ENCODE measurements around the gene NUDT14. TPM values are rescaled to one million over a fixed set of nuclear protein-coding genes. Genes with fewer than 3 reads are reported as not detected.

NUDT14 gene
- total and polyA plus RNA-seq, 2 experiments from 2014 or later, result 14.8 to 38.4 TPM

DNA sequence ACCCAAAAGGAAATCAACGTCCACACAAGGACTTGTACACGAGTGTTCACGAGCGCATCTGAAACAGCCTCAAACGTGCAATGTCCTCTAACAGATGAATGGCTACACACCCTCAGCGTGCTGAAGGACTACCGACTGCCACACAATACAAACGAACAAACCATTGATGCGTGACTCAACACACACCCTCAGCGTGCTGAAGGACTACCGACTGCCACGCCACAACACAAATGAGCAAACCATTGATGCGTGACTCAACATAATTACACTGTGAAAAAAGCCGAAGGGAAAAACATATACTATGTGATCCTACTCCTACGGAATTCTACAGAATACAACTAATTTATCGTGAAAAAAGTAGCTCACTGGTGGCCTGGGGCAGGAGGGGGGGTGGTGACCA is 42.1 kb upstream of the NUDT14 start (continued):
- TF ChIP-seq EZH2 (IDR thresholded peaks at IDR 0.05; ENCODE audit: low read depth, unreplicated experiment), result no peak
- TF ChIP-seq JUNB (IDR thresholded peaks at IDR 0.05; ENCODE audit: unreplicated experiment), result no peak
- TF ChIP-seq, protein P1, sequence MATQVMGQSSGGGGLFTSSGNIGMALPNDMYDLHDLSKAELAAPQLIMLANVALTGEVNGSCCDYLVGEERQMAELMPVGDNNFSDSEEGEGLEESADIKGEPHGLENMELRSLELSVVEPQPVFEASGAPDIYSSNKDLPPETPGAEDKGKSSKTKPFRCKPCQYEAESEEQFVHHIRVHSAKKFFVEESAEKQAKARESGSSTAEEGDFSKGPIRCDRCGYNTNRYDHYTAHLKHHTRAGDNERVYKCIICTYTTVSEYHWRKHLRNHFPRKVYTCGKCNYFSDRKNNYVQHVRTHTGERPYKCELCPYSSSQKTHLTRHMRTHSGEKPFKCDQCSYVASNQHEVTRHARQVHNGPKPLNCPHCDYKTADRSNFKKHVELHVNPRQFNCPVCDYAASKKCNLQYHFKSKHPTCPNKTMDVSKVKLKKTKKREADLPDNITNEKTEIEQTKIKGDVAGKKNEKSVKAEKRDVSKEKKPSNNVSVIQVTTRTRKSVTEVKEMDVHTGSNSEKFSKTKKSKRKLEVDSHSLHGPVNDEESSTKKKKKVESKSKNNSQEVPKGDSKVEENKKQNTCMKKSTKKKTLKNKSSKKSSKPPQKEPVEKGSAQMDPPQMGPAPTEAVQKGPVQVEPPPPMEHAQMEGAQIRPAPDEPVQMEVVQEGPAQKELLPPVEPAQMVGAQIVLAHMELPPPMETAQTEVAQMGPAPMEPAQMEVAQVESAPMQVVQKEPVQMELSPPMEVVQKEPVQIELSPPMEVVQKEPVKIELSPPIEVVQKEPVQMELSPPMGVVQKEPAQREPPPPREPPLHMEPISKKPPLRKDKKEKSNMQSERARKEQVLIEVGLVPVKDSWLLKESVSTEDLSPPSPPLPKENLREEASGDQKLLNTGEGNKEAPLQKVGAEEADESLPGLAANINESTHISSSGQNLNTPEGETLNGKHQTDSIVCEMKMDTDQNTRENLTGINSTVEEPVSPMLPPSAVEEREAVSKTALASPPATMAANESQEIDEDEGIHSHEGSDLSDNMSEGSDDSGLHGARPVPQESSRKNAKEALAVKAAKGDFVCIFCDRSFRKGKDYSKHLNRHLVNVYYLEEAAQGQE (IDR thresholded peaks at IDR 0.05; ENCODE audit: unreplicated experiment), result no peak
- no peak for TF ChIP-seq EZH2phosphoT487 (IDR thresholded peaks at IDR 0.05; ENCODE audit: unreplicated experiment)
- no peak for TF ChIP-seq ZNF114 (CRISPR knock-in tag; IDR thresholded peaks at IDR 0.05)

DNA sequence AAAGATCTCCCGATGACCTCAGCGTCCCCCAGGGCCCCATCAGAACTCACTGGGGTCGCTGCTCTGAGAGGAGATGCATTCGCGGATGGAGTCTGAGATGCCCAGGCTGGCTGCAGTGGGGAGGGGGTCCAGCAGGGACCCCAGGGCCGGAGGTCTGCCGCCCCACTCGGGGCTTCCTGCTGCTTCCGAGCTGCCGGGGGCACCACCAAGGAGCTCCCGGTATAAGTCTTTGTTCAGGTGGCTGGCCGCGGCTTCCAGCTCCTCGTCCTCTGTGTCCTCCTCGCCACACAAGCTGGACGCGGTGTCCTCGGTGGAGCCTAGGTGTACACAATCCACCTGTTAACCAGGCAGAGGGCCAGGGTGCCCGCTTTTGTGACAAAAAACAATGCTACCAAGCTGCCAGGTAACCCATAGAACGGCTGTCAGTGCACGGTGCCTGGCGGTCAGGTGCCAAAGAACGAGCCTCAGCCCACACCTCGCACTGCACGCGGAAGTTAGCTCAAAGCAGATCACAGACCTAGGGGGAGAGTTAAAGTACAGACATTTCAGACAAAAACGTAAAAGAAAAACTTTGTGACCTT is 40.6 kb upstream of the NUDT14 start:
- Histone ChIP-seq H3K27ac (ENCODE audit: low read depth) (no peak overlapping the region), H3K9me2 (ENCODE audit: insufficient read depth) (no peaks in the 10 kb centered on the region), H3K79me2 (replicated peaks; ENCODE audit: insufficient read depth) (no peaks in the 10 kb centered on the region), H3K27me3 (ENCODE audit: insufficient read depth) (no peaks in the 10 kb centered on the region), H2AFZ (no peak overlapping the region), H3K4me2 (no peak overlapping the region), H4K20me1 (replicated peaks; ENCODE audit: insufficient read depth) (no peaks in the 10 kb centered on the region), H3K4me3 (no peak overlapping the region), H3K36me3 (ENCODE audit: insufficient read depth) (no peaks in the 10 kb centered on the region; the same call in 1 of the 2 replicates), H3K4me1 (ENCODE audit: insufficient read depth) (no peaks in the 10 kb centered on the region), H3F3A (replicated peaks; ENCODE audit: low read depth) (no peaks in the 10 kb centered on the region)
- Mint-ChIP-seq H3K27me3 (ENCODE audit: insufficient read depth, low read depth, poor library complexity) (peaks cover 5% of the 10 kb centered on the region), H3K9me3 (no peaks in the 10 kb centered on the region), H3K4me1 (no peaks in the 10 kb centered on the region), H3K27ac (no peak overlapping the region), H3K4me3 (no peak overlapping the region), H3K36me3 (ENCODE audit: low read depth) (peaks cover 12% of the 10 kb centered on the region)
- no peak for DNase-seq (ENCODE audit: low spot score)
- ATAC-seq, result no peak
- TF ChIP-seq NANOG (IDR thresholded peaks at IDR 0.05; ENCODE audit: borderline replicate concordance), result no peak
- no peak for TF ChIP-seq STAT1 (IDR thresholded peaks at IDR 0.05; ENCODE audit: unreplicated experiment)
- TF ChIP-seq EZH2 (IDR thresholded peaks at IDR 0.05; ENCODE audit: low read depth, unreplicated experiment), result no peak
- TF ChIP-seq, protein P1 (IDR thresholded peaks at IDR 0.05; ENCODE audit: unreplicated experiment), result no peak
- no peak for TF ChIP-seq ZNF331 (CRISPR knock-in tag; IDR thresholded peaks at IDR 0.05; ENCODE audit: low read depth)
- TF ChIP-seq, protein P2, sequence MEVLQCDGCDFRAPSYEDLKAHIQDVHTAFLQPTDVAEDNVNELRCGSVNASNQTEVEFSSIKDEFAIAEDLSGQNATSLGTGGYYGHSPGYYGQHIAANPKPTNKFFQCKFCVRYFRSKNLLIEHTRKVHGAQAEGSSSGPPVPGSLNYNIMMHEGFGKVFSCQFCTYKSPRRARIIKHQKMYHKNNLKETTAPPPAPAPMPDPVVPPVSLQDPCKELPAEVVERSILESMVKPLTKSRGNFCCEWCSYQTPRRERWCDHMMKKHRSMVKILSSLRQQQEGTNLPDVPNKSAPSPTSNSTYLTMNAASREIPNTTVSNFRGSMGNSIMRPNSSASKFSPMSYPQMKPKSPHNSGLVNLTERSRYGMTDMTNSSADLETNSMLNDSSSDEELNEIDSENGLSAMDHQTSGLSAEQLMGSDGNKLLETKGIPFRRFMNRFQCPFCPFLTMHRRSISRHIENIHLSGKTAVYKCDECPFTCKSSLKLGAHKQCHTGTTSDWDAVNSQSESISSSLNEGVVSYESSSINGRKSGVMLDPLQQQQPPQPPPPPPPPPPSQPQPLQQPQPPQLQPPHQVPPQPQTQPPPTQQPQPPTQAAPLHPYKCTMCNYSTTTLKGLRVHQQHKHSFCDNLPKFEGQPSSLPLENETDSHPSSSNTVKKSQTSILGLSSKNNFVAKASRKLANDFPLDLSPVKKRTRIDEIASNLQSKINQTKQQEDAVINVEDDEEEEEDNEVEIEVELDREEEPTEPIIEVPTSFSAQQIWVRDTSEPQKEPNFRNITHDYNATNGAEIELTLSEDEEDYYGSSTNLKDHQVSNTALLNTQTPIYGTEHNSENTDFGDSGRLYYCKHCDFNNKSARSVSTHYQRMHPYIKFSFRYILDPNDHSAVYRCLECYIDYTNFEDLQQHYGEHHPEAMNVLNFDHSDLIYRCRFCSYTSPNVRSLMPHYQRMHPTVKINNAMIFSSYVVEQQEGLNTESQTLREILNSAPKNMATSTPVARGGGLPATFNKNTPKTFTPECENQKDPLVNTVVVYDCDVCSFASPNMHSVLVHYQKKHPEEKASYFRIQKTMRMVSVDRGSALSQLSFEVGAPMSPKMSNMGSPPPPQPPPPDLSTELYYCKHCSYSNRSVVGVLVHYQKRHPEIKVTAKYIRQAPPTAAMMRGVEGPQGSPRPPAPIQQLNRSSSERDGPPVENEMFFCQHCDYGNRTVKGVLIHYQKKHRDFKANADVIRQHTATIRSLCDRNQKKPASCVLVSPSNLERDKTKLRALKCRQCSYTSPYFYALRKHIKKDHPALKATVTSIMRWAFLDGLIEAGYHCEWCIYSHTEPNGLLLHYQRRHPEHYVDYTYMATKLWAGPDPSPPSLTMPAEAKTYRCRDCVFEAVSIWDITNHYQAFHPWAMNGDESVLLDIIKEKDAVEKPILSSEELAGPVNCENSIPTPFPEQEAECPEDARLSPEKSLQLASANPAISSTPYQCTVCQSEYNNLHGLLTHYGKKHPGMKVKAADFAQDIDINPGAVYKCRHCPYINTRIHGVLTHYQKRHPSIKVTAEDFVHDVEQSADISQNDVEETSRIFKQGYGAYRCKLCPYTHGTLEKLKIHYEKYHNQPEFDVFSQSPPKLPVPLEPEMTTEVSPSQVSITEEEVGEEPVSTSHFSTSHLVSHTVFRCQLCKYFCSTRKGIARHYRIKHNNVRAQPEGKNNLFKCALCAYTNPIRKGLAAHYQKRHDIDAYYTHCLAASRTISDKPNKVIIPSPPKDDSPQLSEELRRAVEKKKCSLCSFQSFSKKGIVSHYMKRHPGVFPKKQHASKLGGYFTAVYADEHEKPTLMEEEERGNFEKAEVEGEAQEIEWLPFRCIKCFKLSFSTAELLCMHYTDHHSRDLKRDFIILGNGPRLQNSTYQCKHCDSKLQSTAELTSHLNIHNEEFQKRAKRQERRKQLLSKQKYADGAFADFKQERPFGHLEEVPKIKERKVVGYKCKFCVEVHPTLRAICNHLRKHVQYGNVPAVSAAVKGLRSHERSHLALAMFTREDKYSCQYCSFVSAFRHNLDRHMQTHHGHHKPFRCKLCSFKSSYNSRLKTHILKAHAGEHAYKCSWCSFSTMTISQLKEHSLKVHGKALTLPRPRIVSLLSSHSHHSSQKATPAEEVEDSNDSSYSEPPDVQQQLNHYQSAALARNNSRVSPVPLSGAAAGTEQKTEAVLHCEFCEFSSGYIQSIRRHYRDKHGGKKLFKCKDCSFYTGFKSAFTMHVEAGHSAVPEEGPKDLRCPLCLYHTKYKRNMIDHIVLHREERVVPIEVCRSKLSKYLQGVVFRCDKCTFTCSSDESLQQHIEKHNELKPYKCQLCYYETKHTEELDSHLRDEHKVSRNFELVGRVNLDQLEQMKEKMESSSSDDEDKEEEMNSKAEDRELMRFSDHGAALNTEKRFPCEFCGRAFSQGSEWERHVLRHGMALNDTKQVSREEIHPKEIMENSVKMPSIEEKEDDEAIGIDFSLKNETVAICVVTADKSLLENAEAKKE (CRISPR knock-in tag; IDR thresholded peaks at IDR 0.05), result no peak
